GM04503 (cell line): ENCODE data around the gene DRD5.
A peak's percentile ranks its signal among the peaks of the same experiment; 100 is the strongest.
"Not testable (repeated sequence)": the region's sequence is repeated elsewhere in the genome, so short reads cannot be mapped to it uniquely, and the experiment has no call there.

Experiments used
- DNase-seq: peaks from one replicate; pipeline ENCODE4 v3.0.0-alpha.2; 2012; ENCODE audit warnings: low read depth

The DRD5 gene

DNA sequence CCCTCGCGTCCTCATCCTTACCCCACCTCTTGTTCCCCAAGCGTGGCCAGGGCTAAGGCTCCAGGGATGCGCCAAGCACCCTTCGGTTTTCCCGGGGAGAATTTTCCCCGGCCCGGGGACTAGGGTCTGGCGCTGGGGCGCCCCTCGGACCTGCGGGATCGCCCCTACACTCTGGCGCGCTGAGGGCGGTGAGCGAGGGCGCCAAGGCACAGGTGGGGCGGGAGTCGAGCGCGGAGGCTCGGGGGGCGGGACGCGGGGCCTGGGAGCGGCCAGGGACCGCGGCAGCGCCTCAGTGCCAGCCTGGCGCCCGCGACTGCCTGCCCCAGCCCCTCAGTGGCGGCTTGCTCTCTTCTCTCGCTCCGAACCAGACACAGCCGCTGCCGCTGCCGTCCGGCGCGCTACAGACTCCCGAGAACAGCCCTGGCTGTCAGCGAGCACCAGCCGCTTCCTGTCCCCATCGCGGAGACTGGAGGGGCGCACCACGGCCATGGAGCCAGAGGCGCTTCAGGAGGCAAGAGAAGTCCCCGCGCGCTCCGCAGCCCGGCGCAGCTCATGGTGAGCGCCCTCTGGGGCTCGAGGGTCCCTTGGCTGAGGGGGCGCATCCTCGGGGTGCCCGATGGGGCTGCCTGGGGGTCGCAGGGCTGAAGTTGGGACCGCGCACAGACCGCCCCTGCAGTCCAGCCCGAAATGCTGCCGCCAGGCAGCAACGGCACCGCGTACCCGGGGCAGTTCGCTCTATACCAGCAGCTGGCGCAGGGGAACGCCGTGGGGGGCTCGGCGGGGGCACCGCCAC, at the start of gene DRD5:
TSS of gene DRD5 (plus strand) at position 292 of the 793 bp plus-strand sequence. CDS start at position 688, 396 bp downstream.
- DNase-seq: no peak

DNA sequence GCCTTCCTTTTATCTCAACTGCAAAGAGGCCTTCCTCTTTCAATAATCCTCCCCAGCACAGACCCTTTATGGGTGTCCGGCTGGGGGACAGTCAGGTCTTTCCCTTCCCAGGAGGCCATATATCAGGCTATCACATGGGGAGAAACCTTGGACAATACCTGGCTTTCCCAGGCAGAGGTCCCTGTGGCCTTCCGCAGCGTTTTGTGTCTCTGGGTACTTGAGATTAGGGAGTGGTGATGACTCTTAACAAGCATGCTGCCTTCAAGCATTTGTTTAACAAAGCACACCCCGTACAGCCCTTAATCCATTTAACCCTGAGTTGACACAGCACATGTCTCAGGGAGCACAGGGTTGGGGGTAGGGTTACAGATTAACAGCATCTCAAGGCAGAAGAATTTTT, 49.2 kb upstream of the DRD5 start:
- not testable (repeated sequence) for DNase-seq

DNA sequence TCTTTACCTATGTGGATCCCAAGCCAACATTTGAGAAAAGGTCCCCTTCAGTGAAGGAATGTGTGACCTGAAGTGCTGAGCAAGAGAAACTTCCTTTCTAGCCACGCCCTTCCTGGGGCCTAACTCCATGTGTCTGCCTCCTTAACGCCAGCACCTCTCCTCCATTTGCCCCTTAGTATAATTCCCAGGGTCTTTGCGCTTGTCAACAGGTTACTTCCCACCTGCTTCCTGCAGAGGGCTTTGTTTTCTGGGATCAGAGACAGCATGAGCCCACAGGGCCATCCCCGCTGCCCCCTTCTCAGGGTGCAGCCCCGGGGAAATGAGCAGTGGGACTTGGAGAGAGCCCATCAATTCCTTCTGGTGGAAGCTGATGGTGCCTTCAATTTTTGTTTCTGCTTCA, 45.9 kb upstream of the DRD5 start:
- DNase-seq: no peak

DNA sequence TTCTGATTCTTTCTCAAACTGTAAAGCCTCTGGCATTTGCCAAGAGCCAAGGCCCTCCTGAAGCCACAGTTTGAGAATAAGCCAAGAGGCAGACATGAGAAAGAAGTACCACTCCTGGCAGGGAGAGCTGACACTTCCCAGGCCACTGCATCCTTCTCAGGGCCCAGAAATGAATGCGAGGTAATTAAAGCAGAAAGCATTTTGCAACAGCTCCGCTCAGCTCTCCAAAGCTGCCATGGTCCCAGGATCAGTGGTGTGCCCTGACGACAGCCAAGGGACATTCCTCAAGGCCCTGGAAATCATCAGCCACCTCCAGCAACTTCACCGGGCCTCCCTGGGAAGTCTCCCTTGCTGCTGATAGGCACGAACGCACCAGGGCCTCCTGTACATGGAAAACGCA, 44.2 kb upstream of the DRD5 start:
- DNase-seq: not testable (repeated sequence)

DNA sequence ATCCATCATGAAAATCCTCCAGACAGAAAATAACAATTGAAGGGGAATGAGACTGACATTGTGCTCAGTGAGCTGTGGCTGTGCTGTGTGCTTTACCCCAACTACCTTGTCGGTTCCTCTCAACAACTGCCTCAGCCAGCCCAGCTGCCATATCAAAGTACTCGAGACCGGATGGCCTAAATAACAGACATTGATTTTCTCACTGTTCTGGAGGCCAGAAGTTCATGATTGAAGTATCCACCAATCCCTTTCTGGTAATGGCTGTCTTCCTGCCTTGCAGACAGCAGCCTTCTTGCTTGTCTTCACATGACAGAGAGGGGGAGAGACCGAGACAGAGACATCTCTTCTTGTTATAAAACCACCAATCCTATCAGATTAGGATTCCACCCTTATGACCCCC, 37.6 kb upstream of the DRD5 start:
- DNase-seq: not testable (repeated sequence)

DNA sequence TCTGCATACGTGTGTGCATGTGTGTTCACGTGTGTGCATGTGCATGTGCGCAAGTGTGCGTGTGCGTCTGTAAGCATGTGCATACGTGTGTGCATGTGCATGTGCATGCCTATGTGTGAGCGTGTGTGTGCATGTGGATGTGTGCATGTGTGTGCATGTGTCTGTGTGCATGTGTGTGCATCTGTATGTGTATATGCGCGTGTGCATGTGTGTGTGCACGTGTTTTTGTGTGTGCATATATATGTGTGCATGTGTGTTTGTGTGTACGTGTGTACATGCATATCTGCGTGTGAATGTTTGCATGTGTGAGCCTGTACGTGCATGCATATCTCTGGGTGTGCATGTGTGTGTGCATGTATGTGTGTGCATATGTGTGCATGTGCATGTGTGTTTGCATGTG, 35.7 kb upstream of the DRD5 start:
- no peak for DNase-seq

DNA sequence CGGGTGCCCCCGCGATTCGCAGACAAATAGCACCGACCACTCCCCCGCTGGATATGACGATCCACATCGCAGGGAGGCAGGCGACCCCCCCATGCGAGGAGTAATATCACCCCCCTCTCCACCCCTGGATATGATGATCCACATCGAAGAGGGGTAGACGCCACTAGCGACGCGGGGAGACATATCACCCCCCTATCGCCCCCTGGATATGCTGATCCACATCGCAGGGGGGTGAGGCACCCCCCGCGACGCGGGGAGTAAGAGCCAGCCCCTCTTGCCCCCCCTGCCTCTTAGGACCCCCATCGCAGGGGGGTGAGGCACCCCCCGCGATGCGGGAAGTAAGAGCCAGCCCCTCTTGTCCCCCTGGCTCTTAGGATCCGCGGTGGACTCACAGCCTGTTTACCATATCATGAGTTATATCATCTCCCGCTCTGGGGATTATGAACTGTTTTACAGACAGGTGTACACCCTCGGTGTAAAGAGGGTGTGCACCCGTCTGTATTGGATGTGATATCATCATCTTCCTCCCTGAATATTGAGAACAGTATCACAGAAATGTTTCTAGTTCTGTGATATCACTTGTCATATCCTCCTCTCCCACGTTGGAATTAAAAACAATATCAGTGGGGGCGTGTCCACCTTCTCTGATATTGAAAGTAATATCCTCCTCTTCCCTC, 22.7 kb upstream of the DRD5 start:
- DNase-seq: no peak

DNA sequence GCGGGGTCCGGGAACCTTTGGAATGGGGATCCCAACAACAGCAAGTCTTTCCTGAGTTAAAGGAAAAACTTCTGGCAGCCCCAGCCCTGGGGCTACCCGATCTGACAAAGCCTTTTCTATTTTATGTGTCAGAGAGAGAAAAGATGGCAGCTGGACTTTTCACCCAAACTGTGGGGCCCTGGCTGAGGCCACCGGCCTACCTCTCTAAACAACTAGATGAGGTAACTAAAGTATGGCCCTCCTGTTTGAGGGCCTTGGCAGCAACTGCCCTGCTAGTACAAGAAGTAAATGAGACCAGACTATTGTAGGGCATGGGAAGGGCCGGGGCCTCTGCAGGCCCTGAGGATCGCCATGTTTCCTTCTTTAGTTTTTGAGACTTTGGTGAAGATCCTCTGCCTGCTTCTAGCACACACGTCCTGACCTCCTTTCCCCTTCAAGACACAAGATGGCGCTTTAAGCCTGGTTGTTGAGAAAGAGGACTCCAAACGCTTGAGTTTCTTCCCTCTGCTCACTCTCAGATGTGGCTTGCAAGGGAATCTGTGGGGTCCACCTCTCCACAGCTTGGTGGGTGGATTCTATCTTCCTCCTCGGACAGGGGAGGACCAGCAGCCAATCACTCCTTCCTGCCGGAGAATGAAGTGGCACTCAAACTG, 18.5 kb upstream of the DRD5 start:
- peak; percentile 21 for DNase-seq

DNA sequence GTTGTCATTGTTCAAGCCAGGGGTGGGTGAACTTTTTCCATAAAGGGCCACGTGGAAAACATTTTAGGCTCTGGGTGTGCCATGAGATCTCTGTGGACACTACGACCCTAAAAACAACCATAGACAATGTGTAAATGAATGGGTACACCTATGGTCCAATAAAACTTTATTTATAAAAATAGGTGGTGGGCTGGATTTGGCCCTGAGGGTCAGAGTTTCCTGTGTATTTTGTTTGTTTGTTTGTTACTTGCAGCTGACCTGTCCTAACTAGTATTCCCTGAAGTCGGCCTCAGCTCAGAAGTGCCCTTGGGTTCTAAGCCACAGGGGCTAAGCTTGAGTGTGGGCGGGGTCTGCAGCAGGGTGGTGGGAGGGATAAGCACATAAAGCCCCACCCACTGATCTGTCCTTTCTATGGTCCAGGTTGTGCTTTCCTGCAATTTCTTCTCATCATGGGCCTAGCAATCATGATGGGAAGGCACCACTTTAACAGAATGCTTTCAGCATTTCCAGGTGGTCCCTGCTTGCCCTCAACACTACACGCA, 17.2 kb upstream of the DRD5 start:
- no peak for DNase-seq

DNA sequence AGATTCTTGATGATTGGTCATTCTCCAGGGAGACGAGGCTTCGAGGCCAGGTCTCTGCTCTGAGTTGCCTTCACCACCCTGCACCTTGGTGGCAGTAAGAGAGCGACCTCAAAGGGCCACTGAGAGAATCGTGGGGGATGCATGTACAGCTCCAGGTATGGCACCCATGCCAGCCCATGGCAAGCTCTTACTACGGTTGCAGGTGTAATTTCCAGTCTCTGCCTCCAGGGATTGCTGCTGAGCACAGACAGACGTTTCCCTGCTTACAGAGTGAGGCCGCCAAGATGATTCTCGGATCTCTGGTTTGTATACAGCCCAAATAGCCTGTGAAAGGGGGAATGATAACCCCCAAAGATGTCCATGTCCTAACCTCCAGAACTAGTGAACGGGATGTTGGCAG, 16.3 kb upstream of the DRD5 start:
- DNase-seq: no peak

DNA sequence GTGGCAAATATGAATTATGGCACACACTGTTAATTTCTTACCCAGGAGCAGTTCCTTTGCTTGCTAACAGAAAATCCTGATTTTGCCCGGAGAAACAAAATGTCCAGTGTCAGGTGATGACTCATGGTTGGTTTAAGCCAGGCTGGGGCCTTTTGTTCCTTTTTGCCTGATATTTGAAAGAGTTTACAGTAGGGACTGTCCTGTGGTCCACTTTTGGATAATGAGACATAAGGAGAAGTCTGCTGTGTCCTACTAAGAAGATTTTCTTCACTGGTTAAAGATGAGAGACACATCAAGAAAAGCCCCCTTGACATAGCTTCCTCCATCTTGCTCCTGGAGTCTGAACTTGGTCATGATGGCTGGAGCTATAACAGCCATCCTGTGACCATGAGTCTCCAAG, 12.1 kb upstream of the DRD5 start:
- DNase-seq: no peak

DNA sequence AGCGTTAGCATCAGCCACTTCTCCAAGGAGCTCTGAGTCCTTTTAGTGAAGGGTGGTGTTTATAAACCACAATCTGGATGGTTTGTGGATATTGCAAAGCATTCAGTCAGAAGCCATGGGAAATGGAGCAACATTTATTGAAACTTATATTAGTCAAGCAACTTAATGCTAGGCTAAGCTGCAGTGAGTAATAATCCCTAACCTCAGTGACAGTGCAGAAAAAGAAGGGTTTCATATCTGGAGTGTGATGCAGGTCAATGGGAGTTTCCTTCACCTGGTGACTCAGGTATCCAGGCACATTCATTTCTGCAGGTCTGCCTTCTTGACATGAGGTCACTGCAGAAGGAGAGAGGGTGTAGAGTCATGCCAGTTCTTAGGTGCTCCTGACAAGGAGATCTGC, 10.4 kb upstream of the DRD5 start:
- DNase-seq: no peak

DNA sequence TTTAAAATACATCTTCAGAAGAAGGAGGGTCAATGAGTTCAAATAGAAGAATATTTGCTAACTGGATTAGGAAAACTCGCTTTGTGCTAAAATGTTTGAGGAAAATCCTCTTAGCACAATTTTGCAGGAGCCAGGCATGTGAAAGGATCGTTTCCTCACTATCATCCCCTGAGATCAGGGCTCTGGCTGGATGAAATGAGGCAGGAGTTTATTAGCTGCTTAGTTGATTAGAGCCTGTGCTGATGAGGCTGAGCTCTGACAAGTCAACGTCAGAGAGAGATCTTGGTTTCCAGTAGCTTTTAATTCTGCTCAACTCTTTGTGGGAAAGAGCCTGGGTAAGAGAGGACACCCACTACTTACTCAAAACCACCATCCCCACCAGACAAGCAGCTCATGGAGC, 8.0 kb upstream of the DRD5 start:
- no peak for DNase-seq

DNA sequence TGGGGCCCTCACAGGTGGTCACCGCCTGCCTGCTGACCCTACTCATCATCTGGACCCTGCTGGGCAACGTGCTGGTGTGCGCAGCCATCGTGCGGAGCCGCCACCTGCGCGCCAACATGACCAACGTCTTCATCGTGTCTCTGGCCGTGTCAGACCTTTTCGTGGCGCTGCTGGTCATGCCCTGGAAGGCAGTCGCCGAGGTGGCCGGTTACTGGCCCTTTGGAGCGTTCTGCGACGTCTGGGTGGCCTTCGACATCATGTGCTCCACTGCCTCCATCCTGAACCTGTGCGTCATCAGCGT, 652 bp downstream of the DRD5 start:
- DNase-seq: no peak

DNA sequence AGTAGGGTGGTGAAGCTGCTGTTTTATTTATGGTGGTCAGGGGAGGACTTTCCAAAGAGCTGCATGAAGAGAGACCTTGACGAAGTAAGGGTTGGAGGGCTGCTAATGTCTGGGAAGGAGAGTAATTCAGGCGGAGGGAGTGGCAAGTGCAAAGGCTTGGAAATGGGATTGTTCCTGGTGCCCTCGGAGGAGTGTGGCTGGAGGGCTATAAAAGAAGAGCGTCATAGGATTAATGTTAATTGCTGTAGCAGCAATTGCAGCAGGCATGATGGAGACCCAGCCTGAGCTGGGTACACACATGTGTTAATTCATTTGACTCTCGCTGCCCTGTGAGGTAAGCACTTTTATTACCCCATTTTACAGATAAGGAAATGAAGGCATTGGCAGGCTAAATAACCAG, 4.5 kb downstream of the DRD5 start:
- not testable (repeated sequence) for DNase-seq

DNA sequence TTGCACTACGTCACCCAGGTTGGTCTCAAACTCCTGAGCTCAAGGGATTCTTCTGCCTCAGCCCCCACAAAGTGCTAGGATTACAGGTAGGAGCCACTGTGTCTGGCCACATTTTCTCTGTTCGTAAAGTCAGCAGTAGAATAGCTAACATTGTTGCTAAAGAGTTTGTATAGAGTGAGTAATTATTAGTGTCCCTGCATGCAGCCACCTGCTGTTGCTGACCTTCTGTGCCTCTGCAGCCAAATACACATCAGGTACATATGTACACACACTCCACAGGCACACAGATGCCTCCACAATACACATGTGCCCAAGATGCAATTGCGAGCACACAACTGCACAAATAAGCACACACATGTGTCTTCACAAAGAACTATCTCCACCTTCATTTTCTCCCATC, 10.9 kb downstream of the DRD5 start:
- no peak for DNase-seq

DNA sequence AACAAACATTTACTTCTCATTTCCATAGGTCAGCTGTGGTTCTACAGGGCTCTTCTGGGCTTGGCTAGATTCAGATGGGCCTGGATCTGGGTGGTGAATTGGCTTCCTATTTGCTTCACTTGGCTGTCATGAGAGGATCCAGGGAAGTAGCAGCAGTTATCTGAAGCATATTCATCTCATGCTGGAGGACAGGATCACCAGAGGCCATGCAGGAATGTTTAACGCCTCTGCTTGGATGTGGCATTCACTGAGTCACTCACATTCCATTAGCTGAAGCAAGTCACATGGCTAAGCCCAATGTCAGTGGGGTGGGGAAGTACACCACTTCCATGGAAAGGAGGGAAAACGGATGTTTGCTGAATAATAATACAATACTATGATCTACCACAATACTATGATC, 15.2 kb downstream of the DRD5 start:
- DNase-seq: not testable (repeated sequence)

DNA sequence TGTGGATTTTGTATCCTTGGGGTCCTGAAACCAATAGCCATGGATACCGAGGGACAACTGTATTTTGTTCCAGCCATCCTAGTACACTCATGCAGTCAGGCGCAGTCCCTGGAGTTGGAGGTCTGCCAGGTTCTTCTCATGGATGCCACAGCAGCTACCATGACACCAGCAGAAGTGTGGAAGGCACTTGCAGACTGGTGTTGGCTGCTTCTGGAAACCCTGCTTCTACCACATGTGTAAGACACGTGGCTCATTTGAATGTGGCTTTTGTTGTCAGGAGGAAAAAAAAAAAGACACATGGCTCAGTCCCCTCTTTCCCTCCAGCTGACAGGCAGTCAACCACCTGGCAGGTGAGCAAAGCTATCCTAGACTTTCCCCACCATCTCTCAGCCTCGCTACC, 19.4 kb downstream of the DRD5 start:
- DNase-seq: no peak

DNA sequence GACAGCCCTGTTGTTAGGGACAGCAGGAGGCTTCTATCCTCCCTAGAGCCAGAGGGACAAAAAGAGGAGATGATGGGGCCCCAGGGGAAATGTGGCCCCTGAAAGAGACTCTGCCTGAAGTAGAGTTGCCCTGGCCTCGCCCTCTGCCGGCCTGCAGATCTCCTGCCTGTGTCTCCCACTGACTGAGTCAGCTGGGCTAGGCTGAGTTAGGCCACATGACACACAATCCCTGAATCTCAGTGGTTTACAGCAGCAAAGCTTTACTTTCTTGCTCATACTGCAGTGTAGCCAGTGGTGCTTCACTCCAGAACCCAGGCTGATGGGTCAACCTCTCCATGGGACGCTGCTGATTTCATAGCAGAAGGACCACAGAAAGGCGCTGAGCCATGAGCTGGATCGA, 23.5 kb downstream of the DRD5 start:
- DNase-seq: no peak

DNA sequence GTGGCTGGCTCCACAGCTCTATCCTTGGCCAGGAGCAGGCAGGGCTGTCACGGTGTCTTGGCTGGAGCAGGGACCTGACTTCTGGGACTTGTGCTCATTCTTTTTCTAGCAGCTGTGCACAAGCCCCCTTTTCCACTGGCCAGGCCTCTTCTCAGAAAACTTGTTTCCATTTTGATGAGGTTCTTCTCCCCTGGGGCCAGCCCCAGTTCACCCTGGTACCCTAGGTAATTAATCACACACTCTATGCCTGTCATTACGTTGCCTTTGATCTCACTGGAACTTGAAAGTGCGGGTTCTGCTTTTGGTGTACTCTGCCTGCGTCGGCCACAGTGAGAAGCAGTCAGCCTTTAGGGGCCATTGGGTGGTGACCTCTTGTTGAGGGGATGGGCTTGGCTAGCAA, 26.6 kb downstream of the DRD5 start:
- no peak for DNase-seq

DNA sequence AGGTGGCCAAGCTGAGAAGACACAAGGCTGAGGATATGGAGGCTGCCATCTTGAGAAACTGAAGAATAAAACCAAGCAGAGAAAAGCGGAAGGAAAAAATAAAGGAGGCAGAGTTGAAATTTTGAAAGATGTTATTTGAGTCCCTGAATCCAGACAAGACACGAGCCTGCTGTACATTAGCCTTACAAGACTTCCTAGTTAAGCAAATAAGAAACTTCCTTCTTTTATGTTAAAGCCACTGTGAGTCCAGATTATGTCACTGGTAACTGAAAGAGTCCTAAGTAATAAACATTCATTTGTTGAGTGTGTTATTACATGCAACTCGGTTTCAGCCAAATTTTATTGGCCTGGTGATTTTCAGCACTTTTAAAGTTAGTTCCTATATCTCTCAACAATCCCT, 30.4 kb downstream of the DRD5 start:
- no peak for DNase-seq

DNA sequence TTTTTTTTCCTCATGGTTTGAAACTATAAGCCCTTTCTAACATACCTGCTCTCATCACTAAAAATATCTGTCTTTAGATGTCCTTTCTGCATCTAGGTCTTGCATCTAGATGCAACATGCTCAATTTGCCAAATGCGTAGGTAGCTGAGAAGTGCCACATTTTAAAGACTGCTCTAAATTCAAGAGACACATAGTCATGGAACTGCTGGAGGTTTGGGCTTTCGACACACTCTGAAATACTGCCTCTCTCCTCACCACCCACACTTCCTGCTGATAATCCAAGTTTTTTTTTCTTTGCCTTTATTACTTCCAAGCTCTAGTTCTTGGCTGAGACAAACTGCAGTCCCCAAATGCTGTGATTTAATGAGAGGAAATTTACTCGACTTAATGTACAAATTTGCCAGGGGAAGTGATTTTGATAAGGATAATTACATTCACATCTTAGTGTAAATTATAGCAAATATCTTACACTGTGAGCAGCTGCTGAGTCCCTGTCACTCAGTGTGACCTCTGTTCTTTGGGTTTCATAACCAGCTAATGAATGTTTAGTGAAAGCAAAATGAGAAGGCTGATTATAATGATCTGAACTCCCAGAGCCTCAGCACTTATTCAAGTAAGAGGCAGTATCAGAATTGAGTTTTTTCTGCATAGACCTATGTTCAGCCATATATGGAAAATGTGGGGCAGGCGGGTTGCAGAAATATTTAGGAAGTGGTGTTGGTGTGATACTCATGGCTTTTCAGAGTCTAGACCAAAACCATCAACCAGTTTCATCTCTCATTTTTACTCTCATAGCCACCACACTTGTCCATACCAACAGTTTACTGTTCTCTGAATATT, 31.3 kb downstream of the DRD5 start:
- DNase-seq: no peak
